Transverse colon (tissue), 4 donors: ENCODE measurements around the gene LHFPL6. TPM values are rescaled to one million over a fixed set of nuclear protein-coding genes. Genes with fewer than 3 reads are reported as not detected.

Source experiments
- DNase-seq: peaks from one replicate; pipeline ENCODE4 v3.0.0-alpha.2; 2019
- H3K27ac ChIP-seq, 4 donors: fragments of 200-600 bp; sonication (generic); 2 replicates each; pipeline ENCODE4 v1.5.1; 2016 to 2018; ENCODE audit warnings: inconsistent platforms in 4 of 4
- H3K27me3 ChIP-seq: fragments of 200-600 bp; sonication (generic); 2 replicates; pipeline ENCODE4 v1.5.1; 2017; ENCODE audit warnings: inconsistent platforms
- H3K36me3 ChIP-seq, 4 donors: fragments of 200-600 bp; sonication (generic); 2 replicates each; pipeline ENCODE4 v1.5.1; 2017 to 2019; ENCODE audit warnings: inconsistent platforms in 4 of 4
- H3K4me1 ChIP-seq, 4 donors: fragments of 200-600 bp; sonication (generic); 2 replicates each; pipeline ENCODE4 v1.5.1; 2017 to 2020; ENCODE audit warnings: inconsistent platforms in 4 of 4
- H3K4me3 ChIP-seq, 4 donors: fragments of 200-600 bp; sonication (generic); 1 replicate in 1 of 4; 2 replicates in 3 of 4; pipeline versions ENCODE4 v1.5.1 to v1.6.1; 2017 to 2019; ENCODE audit warnings: inconsistent platforms in 4 of 4
- H3K9me3 ChIP-seq, 2 donors: fragments of 200-600 bp; sonication (generic); 2 replicates each; pipeline ENCODE4 v1.5.1; 2017 to 2019; ENCODE audit warnings: inconsistent platforms in 2 of 2
- EP300 ChIP-seq: sonication (generic); formaldehyde crosslinking; IDR thresholded peaks from one replicate; pipeline ENCODE4 v1.6.1; 2017; ENCODE audit warnings: antibody characterized with exemption, low read depth
- POLR2A ChIP-seq: fragments of 450-650 bp; IDR thresholded peaks from one replicate; pipeline ENCODE4 v1.6.1; 2016; ENCODE audit warnings: antibody characterized with exemption, mild to moderate bottlenecking, moderate library complexity
- POLR2AphosphoS5 ChIP-seq, 3 donors: sonication (generic); formaldehyde crosslinking; IDR thresholded peaks; one replicate each; pipeline ENCODE4 v1.6.1; 2016; ENCODE audit warnings: antibody characterized with exemption in 3 of 3
- WGBS, 2 donors: methylation state at CpG; one replicate each; pipeline ENCODE4 v1.1.5; 2018; ENCODE audit warnings: low coverage in 1 of 2; 5-methylcytosine and 5-hydroxymethylcytosine counted together
- in situ Hi-C, 4 donors: fragments of 200-750 bp; cut with MboI; loops; one replicate each; pipeline versions ENCODE4 v1.15.0 to v1.15.1; 2017; ENCODE audit warnings: low sequenced_read_pairs in 3 of 4, low pct_ligation_motif_present in 1 of 4, low pct_unique_long_range_greater_than_20kb in 1 of 4
- intact Hi-C: fragments of 100-400 bp; cut with DNase I; formaldehyde crosslinking; loops from one replicate; pipeline ENCODE4 v1.15.1; 2023; ENCODE audit warnings: low total_unique reads
- total RNA-seq, 4 donors: library from RNA; depleted of rRNA; stranded (reverse); fragments of >200 nt; gene quantifications; one replicate each; pipeline ENCODE4 v1.1.0, GENCODE V29; 2016
- TF ChIP-seq, protein P1 (sequence below), 5 experiments: fragments of 200-600 bp in 3 of 5; fragments of 450-650 bp in 2 of 5; sonication (generic) in 3 of 5; IDR thresholded peaks; 1 replicate in 2 of 5; 2 replicates in 3 of 5; pipeline ENCODE4 v1.5.1; 2016 to 2017; ENCODE audit warnings: antibody characterized with exemption in 5 of 5, inconsistent platforms in 3 of 5, mild to moderate bottlenecking in 2 of 5, moderate library complexity in 1 of 5

LHFPL6 gene
- total RNA-seq, 4 donors from 2014 or later, result 4.2 to 18.6 (median 9.3) TPM

GRCh38 chr13:39306639-39307589 is 296.1 kb downstream of the LHFPL6 start:
- in situ Hi-C loops (no loop called here), intact Hi-C loops (no loop called here)
- Histone ChIP-seq H3K9me3 (no peaks in the 10 kb centered on the region), H3K27ac (no peak overlapping the region), H3K4me3 (no peak overlapping the region), H3K4me1 (no peaks in the 10 kb centered on the region), H3K36me3 (no peaks in the 10 kb centered on the region), H3K27me3 (no peaks in the 10 kb centered on the region)
- WGBS, 2 donors, result 67 to 78% methylated on average over 14 to 16 of the region's 16 CpGs
- DNase-seq, result no peak
- TF ChIP-seq POLR2A (no peak), POLR2AphosphoS5 (IDR thresholded peaks at IDR 0.05) (no peak), EP300 (no peak)
- TF ChIP-seq, protein P1, sequence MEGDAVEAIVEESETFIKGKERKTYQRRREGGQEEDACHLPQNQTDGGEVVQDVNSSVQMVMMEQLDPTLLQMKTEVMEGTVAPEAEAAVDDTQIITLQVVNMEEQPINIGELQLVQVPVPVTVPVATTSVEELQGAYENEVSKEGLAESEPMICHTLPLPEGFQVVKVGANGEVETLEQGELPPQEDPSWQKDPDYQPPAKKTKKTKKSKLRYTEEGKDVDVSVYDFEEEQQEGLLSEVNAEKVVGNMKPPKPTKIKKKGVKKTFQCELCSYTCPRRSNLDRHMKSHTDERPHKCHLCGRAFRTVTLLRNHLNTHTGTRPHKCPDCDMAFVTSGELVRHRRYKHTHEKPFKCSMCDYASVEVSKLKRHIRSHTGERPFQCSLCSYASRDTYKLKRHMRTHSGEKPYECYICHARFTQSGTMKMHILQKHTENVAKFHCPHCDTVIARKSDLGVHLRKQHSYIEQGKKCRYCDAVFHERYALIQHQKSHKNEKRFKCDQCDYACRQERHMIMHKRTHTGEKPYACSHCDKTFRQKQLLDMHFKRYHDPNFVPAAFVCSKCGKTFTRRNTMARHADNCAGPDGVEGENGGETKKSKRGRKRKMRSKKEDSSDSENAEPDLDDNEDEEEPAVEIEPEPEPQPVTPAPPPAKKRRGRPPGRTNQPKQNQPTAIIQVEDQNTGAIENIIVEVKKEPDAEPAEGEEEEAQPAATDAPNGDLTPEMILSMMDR (IDR thresholded peaks at IDR 0.05), result no peak

- WGBS, 2 donors, result 83 to 86% methylated on average over 2 to 3 of the region's 3 CpGs
- in situ Hi-C loops, result no loop called here
Observed at GRCh38 chr13:39302820-39303219, 300.2 kb downstream of the LHFPL6 start.

DNA sequence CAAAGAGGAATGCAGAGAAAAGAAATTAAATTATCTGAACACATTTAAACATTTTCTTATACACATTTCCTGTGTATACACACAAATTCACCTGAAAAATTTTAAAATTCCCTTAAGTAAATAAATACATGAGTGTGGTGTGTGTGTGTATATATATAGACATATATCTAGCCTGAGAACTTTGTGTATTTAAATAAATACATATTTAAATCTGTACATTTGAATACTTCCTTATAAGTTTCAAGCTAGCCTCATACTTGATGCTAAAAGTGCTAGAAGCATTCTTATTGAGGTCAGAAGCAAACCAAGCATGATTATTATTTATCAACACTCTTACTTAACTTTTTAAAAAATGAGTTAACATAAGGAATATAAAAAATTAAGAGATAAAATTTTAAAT is 304.0 kb downstream of the LHFPL6 start:
- in situ Hi-C loops (no loop called here), intact Hi-C loops (no loop called here)
- peaks cover 0 to 7% of the 10 kb centered on the region in 2 donors for H3K9me3 ChIP-seq
- H3K4me1 ChIP-seq, result no peaks in the 10 kb centered on the region
- no peak overlapping the region for H3K4me3 ChIP-seq
- TF ChIP-seq, protein P1 (IDR thresholded peaks at IDR 0.05), result no peak
- no peaks in the 10 kb centered on the region for H3K27me3 ChIP-seq
- no peak overlapping the region for H3K27ac ChIP-seq
- no peaks in the 10 kb centered on the region for H3K36me3 ChIP-seq
- no peak for DNase-seq

More at GRCh38 chr13:39302820-39303219, 300.2 kb downstream of the LHFPL6 start:
- Histone ChIP-seq H3K4me3 (no peak overlapping the region), H3K9me3 (no peaks in the 10 kb centered on the region), H3K27ac (no peak overlapping the region), H3K27me3 (no peaks in the 10 kb centered on the region), H3K36me3 (no peaks in the 10 kb centered on the region), H3K4me1 (no peaks in the 10 kb centered on the region)
- intact Hi-C loops, result no loop called here
- no peak for DNase-seq
- TF ChIP-seq, protein P1 (IDR thresholded peaks at IDR 0.05), result no peak
- TF ChIP-seq POLR2A (no peak), EP300 (no peak), POLR2AphosphoS5 (IDR thresholded peaks at IDR 0.05) (no peak)

- Histone ChIP-seq H3K4me3 (no peak overlapping the region), H3K9me3 (peaks cover 0 to 7% of the 10 kb centered on the region in 2 donors), H3K36me3 (no peaks in the 10 kb centered on the region), H3K27ac (no peak overlapping the region), H3K4me1 (no peaks in the 10 kb centered on the region), H3K27me3 (no peaks in the 10 kb centered on the region)
- WGBS, 2 donors, result 45 to 72% methylated on average over 2 of the region's 2 CpGs
- DNase-seq, result no peak
- TF ChIP-seq EP300, result no peak
- TF ChIP-seq POLR2A, result no peak
- TF ChIP-seq, protein P1 (IDR thresholded peaks at IDR 0.05), result no peak
- TF ChIP-seq POLR2AphosphoS5 (IDR thresholded peaks at IDR 0.05), result no peak
- in situ Hi-C loops (no loop called here), intact Hi-C loops (no loop called here)
Observed at GRCh38 chr13:39297664-39298171, 305.3 kb downstream of the LHFPL6 start.
